HepG2 (cell line): ENCODE data around the gene DRC3. TPM values are rescaled to one million over a fixed set of nuclear protein-coding genes. Genes with fewer than 3 reads are reported as not detected.

Experiments
- ATAC-seq: fragments of 200-7000 bp; cut with Tn5 transposase; 3 replicates; pipeline ENCODE4 v1.9.1; 2020; ENCODE audit warnings: mild to moderate bottlenecking, moderate library complexity
- BruUV-seq: library from RNA; stranded (reverse); fragments of 400-500 nt; replicated peaks from 2 replicates; lab custom pipeline; 2021; lab: Mats Ljungman, UMichigan
- CTCF ChIA-PET: fragments of 300-600 bp; formaldehyde crosslinking; extraction: SDS; loops from one replicate; lab custom pipeline; 2021; ENCODE audit warnings: low total read pairs, inconsistent platforms, low intra/inter-chr PET ratio; lab: Yijun Ruan, JAX
- POLR2A ChIA-PET: fragments of 350-600 bp; sonication (Branson Sonifier 250); formaldehyde crosslinking; loops from one replicate; lab custom pipeline; 2020; ENCODE audit warnings: antibody characterized with exemption, inconsistent platforms; lab: Yijun Ruan, JAX
- DNase-seq: peaks from one replicate; pipeline ENCODE4 v3.0.0-alpha.2; 2015; ENCODE audit warnings: low spot score
- FAIRE-seq: peaks from 3 replicates; lab custom pipeline; 2011; peaks lifted over from hg19 to GRCh38; lab: Jason Lieb, UNC
- H2AFZ ChIP-seq: one replicate; pipeline ENCODE4 v1.6.1; 2011; ENCODE audit warnings: low read length, inconsistent platforms
- H3K27ac ChIP-seq: fragments of 300-600 bp; 3 replicates; pipeline ENCODE4 v1.8.0; 2011; ENCODE audit warnings: mixed run types, mild to moderate bottlenecking, mixed read lengths, low read length, inconsistent platforms; ENCODE audit not compliant: insufficient read depth; ENCODE audit errors: extremely low read length
- H3K27me3 ChIP-seq, 2 experiments: fragments of 200-600 bp in 1 of 2; 2 replicates in 1 of 2; 3 replicates in 1 of 2; pipeline versions ENCODE4 v1.6.0 to v1.8.0; 2011; ENCODE audit warnings: low read length in 2 of 2, mild to moderate bottlenecking in 2 of 2, moderate library complexity in 2 of 2, inconsistent platforms in 1 of 2; ENCODE audit not compliant: insufficient read depth in 2 of 2, control insufficient read depth in 1 of 2
- H3K36me3 ChIP-seq, 2 experiments: fragments of 200-600 bp in 1 of 2; replicated peaks in 1 of 2; 2 replicates in 1 of 2; 3 replicates in 1 of 2; pipeline versions ENCODE4 v1.5.1 to v1.8.0; 2011; ENCODE audit warnings: low read length in 2 of 2, inconsistent platforms in 1 of 2; ENCODE audit not compliant: insufficient read depth in 2 of 2, control insufficient read depth in 1 of 2
- H3K4me1 ChIP-seq: 2 replicates; pipeline ENCODE4 v1.5.1; 2012; ENCODE audit warnings: low read length, inconsistent platforms; ENCODE audit not compliant: insufficient read depth
- H3K4me2 ChIP-seq: 2 replicates; pipeline ENCODE4 v1.6.0; 2011; ENCODE audit warnings: low read depth, low read length, inconsistent platforms
- H3K4me3 ChIP-seq, 3 experiments: fragments of 200-600 bp in 1 of 3; sonication (generic), shearing (Covaris generic) in 1 of 3; replicated peaks in 1 of 3; 2 replicates each; pipeline ENCODE4 v1.5.1; 2011 to 2016; ENCODE audit warnings: low read length in 3 of 3, inconsistent platforms in 2 of 3, low read depth in 2 of 3, mild to moderate bottlenecking in 2 of 3, control low read depth in 1 of 3, mixed read lengths in 1 of 3; ENCODE audit not compliant: insufficient read depth in 1 of 3
- H3K79me2 ChIP-seq: one replicate; pipeline ENCODE4 v1.6.1; 2011; ENCODE audit warnings: low read length, inconsistent platforms; ENCODE audit not compliant: insufficient read depth
- H3K9ac ChIP-seq: 2 replicates; pipeline ENCODE4 v1.6.0; 2011; ENCODE audit warnings: mild to moderate bottlenecking, low read depth, low read length, inconsistent platforms; ENCODE audit not compliant: insufficient read depth
- H3K9me3 ChIP-seq: 2 replicates; pipeline ENCODE4 v1.5.1; 2012; ENCODE audit warnings: mild to moderate bottlenecking, low read length
- H4K20me1 ChIP-seq: 2 replicates; pipeline ENCODE4 v1.6.0; 2011; ENCODE audit warnings: inconsistent platforms, mild to moderate bottlenecking, low read length, moderate library complexity; ENCODE audit not compliant: insufficient read depth
- ATAD3A ChIP-seq: sonication (generic); formaldehyde crosslinking; IDR thresholded peaks from 2 replicates; pipeline ENCODE4 v1.4.0; 2020; ENCODE audit warnings: missing genetic modification reagents
- ELF1 ChIP-seq: sonication (generic); formaldehyde crosslinking; IDR thresholded peaks from 2 replicates; pipeline ENCODE4 v1.4.0; 2020; ENCODE audit warnings: missing genetic modification reagents
- KDM3A ChIP-seq: IDR thresholded peaks from 2 replicates; pipeline ENCODE4 v1.6.1; 2018; ENCODE audit warnings: low read depth, missing compliant biosample characterization
- KDM6A ChIP-seq: IDR thresholded peaks from 2 replicates; pipeline ENCODE4 v1.6.1; 2016; ENCODE audit warnings: low read depth
- NR3C1 ChIP-seq: sonication (generic); formaldehyde crosslinking; IDR thresholded peaks from 2 replicates; pipeline ENCODE4 v1.4.0; 2020; ENCODE audit warnings: missing genetic modification reagents
- PCBP2 ChIP-seq: fragments of 200-400 bp; formaldehyde crosslinking; optimal IDR thresholded peaks from 2 replicates; pipeline ENCODE3; 2018; ENCODE audit warnings: low read length, low read depth; ENCODE audit not compliant: poor library complexity, severe bottlenecking
- TGIF2 ChIP-seq: IDR thresholded peaks from 2 replicates; pipeline ENCODE4 v1.6.1; 2016; ENCODE audit warnings: control low read depth, missing compliant biosample characterization
- WIZ ChIP-seq: sonication (generic); formaldehyde crosslinking; IDR thresholded peaks from 2 replicates; pipeline ENCODE4 v1.5.1; 2020; ENCODE audit warnings: mild to moderate bottlenecking, missing genetic modification reagents
- ZBTB8A ChIP-seq: sonication (generic); formaldehyde crosslinking; IDR thresholded peaks from 2 replicates; pipeline ENCODE4 v1.4.0; 2020; ENCODE audit warnings: mild to moderate bottlenecking, low read depth, missing genetic modification reagents, borderline replicate concordance
- ZNF264 ChIP-seq: sonication (generic); formaldehyde crosslinking; IDR thresholded peaks from 2 replicates; pipeline ENCODE4 v1.4.0; 2020; ENCODE audit warnings: missing genetic modification reagents
- ZNF484 ChIP-seq: sonication (generic); formaldehyde crosslinking; IDR thresholded peaks from 2 replicates; pipeline ENCODE4 v1.5.1; 2020; ENCODE audit warnings: mild to moderate bottlenecking, low read depth, missing genetic modification reagents, borderline replicate concordance
- ZNF543 ChIP-seq: sonication (generic); formaldehyde crosslinking; IDR thresholded peaks from 2 replicates; pipeline ENCODE4 v1.4.0; 2020; ENCODE audit warnings: mild to moderate bottlenecking, missing genetic modification reagents
- ZSCAN12 ChIP-seq: sonication (generic); formaldehyde crosslinking; IDR thresholded peaks from 2 replicates; pipeline ENCODE4 v1.9.0; 2021; ENCODE audit warnings: mild to moderate bottlenecking, missing genetic modification reagents
- ZZZ3 ChIP-seq: sonication (generic); formaldehyde crosslinking; IDR thresholded peaks from 2 replicates; pipeline ENCODE4 v1.4.0; 2020; ENCODE audit warnings: missing genetic modification reagents, mild to moderate bottlenecking, borderline replicate concordance
- WGBS: methylation state at CpG from one replicate; pipeline ENCODE4 v1.1.6; 2017; ENCODE audit warnings: low lambda C conversion rate; 5-methylcytosine and 5-hydroxymethylcytosine counted together
- in situ Hi-C: cut with HindIII; loops from 2 replicates; pipeline ENCODE4 v1.10.0; 2017; ENCODE audit warnings: low pct_unique_long_range_greater_than_20kb; ENCODE audit not compliant: extremely low pct_ligation_motif_present
- intact Hi-C: fragments of 100-400 bp; cut with micrococcal nuclease; formaldehyde crosslinking; loops from one replicate; pipeline ENCODE4 v1.10.0; 2022; ENCODE audit not compliant: unreplicated experiment
- polyA plus RNA-seq, 8 experiments: library from polyadenylated mRNA; depleted of rRNA in 3 of 8; stranded (reverse) in 7 of 8; unstranded in 1 of 8; fragments of >200 nt; fragmentation: Illumina TruSeq in 4 of 8; extraction: Trizol in 4 of 8; gene quantifications; 2 replicates each; pipeline versions ENCODE4 v1.2.1 to v1.2.3, GENCODE V29; 2011 to 2016; ENCODE audit warnings: low read depth in 4 of 8, missing spikeins in 1 of 8, mixed read lengths in 1 of 8; ENCODE audit not compliant: insufficient read depth in 1 of 8
- total RNA-seq, 5 experiments: library from RNA; depleted of rRNA; stranded (reverse); fragments of >200 nt; fragmentation: Illumina TruSeq; extraction: Trizol; gene quantifications; 2 replicates each; pipeline ENCODE4 v1.2.3, GENCODE V29; 2016; ENCODE audit warnings: low read depth in 1 of 5
- TF ChIP-seq, protein P1 (sequence below): sonication (generic); formaldehyde crosslinking; IDR thresholded peaks from 2 replicates; pipeline ENCODE4 v1.4.0; 2020; ENCODE audit warnings: mild to moderate bottlenecking, missing genetic modification reagents
- TF ChIP-seq, protein P2 (sequence below): sonication (generic); formaldehyde crosslinking; IDR thresholded peaks from 2 replicates; pipeline ENCODE4 v1.4.0; 2020; ENCODE audit warnings: missing genetic modification reagents
- TF ChIP-seq, protein P3 (sequence below): sonication (generic); formaldehyde crosslinking; IDR thresholded peaks from 2 replicates; pipeline ENCODE4 v1.8.1; 2023; ENCODE audit warnings: missing genetic modification reagents, mild to moderate bottlenecking, borderline replicate concordance
- TF ChIP-seq, protein P4 (sequence below): sonication (generic); formaldehyde crosslinking; IDR thresholded peaks from 2 replicates; pipeline ENCODE4 v1.8.1; 2023; ENCODE audit warnings: missing genetic modification reagents, inconsistent platforms, borderline replicate concordance

Gene DRC3
- total and polyA plus RNA-seq, 2 of the 13 experiments (the other 11 are each of a cell fraction or from before 2014, with no cell fraction given): 0.53 to 0.87 TPM

DNA sequence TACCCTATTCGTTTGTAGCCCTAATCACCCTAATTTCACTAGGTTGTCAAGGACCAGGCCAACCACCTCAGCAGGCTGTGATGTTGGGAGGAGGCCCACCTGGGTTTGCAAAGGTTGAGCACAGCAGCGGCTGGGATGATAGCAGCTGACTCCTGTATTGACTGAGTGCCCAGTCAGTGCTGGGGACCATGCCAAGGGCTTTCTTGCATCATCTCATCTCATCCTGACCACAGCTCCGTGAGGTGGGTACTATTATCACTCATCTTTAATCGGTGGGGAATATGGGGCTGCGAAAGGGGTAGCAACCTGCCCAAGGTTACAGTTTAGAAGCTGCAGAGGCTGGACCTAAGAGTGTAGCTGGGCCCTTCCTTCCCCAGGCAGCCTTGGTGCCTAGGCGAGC lies 54.6 kb downstream of the DRC3 start:
- CTCF ChIA-PET: no interaction called here
- in situ Hi-C loops (loop anchor here (5.0 kb wide), 1 partner anchor 35 kb away; no protein-coding TSS in a partner anchor), intact Hi-C loops (no loop called here)
- BruUV-seq: no TSS peak
- Histone ChIP-seq H3K4me1 (no peaks in the 10 kb centered on the region), H3K36me3 (peaks cover 14 to 26% of the 10 kb centered on the region in 2 experiments; a peak in 3 of 5 replicates), H3K9me3 (no peaks in the 10 kb centered on the region), H3K27ac (no peak overlapping the region), H3K79me2 (no peaks in the 10 kb centered on the region), H3K9ac (no peak overlapping the region), H3K4me3 (no peak overlapping the region), H4K20me1 (no peaks in the 10 kb centered on the region), H3K4me2 (no peak overlapping the region), H2AFZ (no peak overlapping the region), H3K27me3 (no peaks in the 10 kb centered on the region)
- TF ChIP-seq, protein P1, sequence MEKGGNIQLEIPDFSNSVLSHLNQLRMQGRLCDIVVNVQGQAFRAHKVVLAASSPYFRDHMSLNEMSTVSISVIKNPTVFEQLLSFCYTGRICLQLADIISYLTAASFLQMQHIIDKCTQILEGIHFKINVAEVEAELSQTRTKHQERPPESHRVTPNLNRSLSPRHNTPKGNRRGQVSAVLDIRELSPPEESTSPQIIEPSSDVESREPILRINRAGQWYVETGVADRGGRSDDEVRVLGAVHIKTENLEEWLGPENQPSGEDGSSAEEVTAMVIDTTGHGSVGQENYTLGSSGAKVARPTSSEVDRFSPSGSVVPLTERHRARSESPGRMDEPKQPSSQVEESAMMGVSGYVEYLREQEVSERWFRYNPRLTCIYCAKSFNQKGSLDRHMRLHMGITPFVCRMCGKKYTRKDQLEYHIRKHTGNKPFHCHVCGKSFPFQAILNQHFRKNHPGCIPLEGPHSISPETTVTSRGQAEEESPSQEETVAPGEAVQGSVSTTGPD (CRISPR knock-in tag): no peak
- TF ChIP-seq KDM3A (no peak), ELF1 (CRISPR knock-in tag) (no peak), WIZ (CRISPR knock-in tag) (no peak), TGIF2 (CRISPR knock-in tag) (no peak), ZSCAN12 (CRISPR knock-in tag) (no peak), KDM6A (CRISPR knock-in tag) (no peak), ZZZ3 (no peak), NR3C1 (CRISPR knock-in tag) (no peak), ZNF484 (CRISPR knock-in tag) (no peak), PCBP2 (no peak), ZNF264 (CRISPR knock-in tag) (no peak), ATAD3A (CRISPR knock-in tag) (no peak), ZBTB8A (no peak), ZNF543 (CRISPR knock-in tag) (no peak)
- TF ChIP-seq, protein P2, sequence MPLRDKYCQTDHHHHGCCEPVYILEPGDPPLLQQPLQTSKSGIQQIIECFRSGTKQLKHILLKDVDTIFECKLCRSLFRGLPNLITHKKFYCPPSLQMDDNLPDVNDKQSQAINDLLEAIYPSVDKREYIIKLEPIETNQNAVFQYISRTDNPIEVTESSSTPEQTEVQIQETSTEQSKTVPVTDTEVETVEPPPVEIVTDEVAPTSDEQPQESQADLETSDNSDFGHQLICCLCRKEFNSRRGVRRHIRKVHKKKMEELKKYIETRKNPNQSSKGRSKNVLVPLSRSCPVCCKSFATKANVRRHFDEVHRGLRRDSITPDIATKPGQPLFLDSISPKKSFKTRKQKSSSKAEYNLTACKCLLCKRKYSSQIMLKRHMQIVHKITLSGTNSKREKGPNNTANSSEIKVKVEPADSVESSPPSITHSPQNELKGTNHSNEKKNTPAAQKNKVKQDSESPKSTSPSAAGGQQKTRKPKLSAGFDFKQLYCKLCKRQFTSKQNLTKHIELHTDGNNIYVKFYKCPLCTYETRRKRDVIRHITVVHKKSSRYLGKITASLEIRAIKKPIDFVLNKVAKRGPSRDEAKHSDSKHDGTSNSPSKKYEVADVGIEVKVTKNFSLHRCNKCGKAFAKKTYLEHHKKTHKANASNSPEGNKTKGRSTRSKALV (CRISPR knock-in tag): no peak
- TF ChIP-seq, protein P3, sequence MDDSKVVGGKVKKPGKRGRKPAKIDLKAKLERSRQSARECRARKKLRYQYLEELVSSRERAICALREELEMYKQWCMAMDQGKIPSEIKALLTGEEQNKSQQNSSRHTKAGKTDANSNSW: no peak
- TF ChIP-seq, protein P4, sequence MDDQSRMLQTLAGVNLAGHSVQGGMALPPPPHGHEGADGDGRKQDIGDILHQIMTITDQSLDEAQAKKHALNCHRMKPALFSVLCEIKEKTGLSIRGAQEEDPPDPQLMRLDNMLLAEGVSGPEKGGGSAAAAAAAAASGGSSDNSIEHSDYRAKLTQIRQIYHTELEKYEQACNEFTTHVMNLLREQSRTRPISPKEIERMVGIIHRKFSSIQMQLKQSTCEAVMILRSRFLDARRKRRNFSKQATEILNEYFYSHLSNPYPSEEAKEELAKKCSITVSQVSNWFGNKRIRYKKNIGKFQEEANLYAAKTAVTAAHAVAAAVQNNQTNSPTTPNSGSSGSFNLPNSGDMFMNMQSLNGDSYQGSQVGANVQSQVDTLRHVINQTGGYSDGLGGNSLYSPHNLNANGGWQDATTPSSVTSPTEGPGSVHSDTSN (CRISPR knock-in tag): no peak
- DNase-seq (no peak), FAIRE-seq (no peak), ATAC-seq (no peak)
- 94% methylated on average over 6 of the region's 6 CpGs for WGBS
- POLR2A ChIA-PET: no interaction called here
